OCI-LY7 (cell line): ENCODE results near the gene CEBPG. TPM values are rescaled to one million over a fixed set of nuclear protein-coding genes. Genes with fewer than 3 reads are reported as not detected.

Experiments
- BruUV-seq: library from RNA; stranded (reverse); fragments of 400-500 nt; replicated peaks from 2 replicates; lab custom pipeline; 2021; lab: Mats Ljungman, UMichigan
- CTCF ChIA-PET: fragments of 300-600 bp; sonication (Branson Sonifier 250); formaldehyde crosslinking; loops from one replicate; lab custom pipeline; 2022; ENCODE audit warnings: antibody characterized with exemption; ENCODE audit not compliant: unreplicated experiment; lab: Charles Lee
- POLR2A ChIA-PET: fragments of 300-600 bp; sonication (Branson Sonifier 250); formaldehyde crosslinking; loops from one replicate; lab custom pipeline; 2022; ENCODE audit warnings: antibody characterized with exemption; lab: Charles Lee
- DNase-seq: peaks from one replicate; pipeline ENCODE4 v3.0.0-alpha.2; 2015; ENCODE audit warnings: low spot score
- H2AFZ ChIP-seq: fragments of 200-600 bp; sonication (generic), shearing (Covaris generic); 2 replicates; pipeline ENCODE4 v1.6.1; 2014; ENCODE audit warnings: mild to moderate bottlenecking, antibody characterized with exemption, low read length, moderate library complexity
- H3K27ac ChIP-seq: fragments of 200-600 bp; sonication (generic); 2 replicates; pipeline ENCODE4 v1.5.1; 2014; ENCODE audit warnings: mixed run types, low read depth, mild to moderate bottlenecking, moderate library complexity, low read length, inconsistent platforms; ENCODE audit not compliant: poor library complexity, severe bottlenecking
- H3K36me3 ChIP-seq: fragments of 200-600 bp; sonication (generic); 2 replicates; pipeline ENCODE4 v1.6.1; 2014; ENCODE audit warnings: mild to moderate bottlenecking, antibody characterized with exemption, low read length, moderate library complexity, mixed read lengths; ENCODE audit not compliant: insufficient read depth
- H3K4me1 ChIP-seq: fragments of 200-600 bp; sonication (generic); 2 replicates; pipeline ENCODE4 v1.5.1; 2014; ENCODE audit warnings: mild to moderate bottlenecking, low read length; ENCODE audit not compliant: insufficient read depth, poor library complexity, severe bottlenecking
- H3K4me2 ChIP-seq: fragments of 200-600 bp; sonication (generic); 2 replicates; pipeline ENCODE4 v1.6.1; 2014; ENCODE audit warnings: mild to moderate bottlenecking, low read length
- H3K4me3 ChIP-seq: fragments of 200-600 bp; sonication (generic); 2 replicates; pipeline ENCODE4 v1.5.1; 2014; ENCODE audit warnings: mild to moderate bottlenecking, low read depth, low read length; ENCODE audit not compliant: poor library complexity, severe bottlenecking
- H3K79me2 ChIP-seq: fragments of 200-600 bp; sonication (generic); 2 replicates; pipeline ENCODE4 v1.6.1; 2016; ENCODE audit warnings: low read depth, mild to moderate bottlenecking, low read length, moderate library complexity, mixed read lengths; ENCODE audit not compliant: insufficient read depth
- H3K9me2 ChIP-seq: fragments of 200-600 bp; sonication (generic); 2 replicates; pipeline ENCODE4 v1.6.1; 2016; ENCODE audit warnings: mild to moderate bottlenecking, low read length, mixed read lengths; ENCODE audit not compliant: insufficient read depth
- H3K9me3 ChIP-seq: fragments of 200-600 bp; sonication (generic); 2 replicates; pipeline ENCODE4 v1.6.1; 2014; ENCODE audit warnings: mild to moderate bottlenecking, mixed run types, low read length, mixed read lengths
- H4K20me1 ChIP-seq: fragments of 200-600 bp; sonication (generic); 2 replicates; pipeline ENCODE4 v1.6.1; 2014; ENCODE audit warnings: mild to moderate bottlenecking, antibody characterized with exemption, low read length, moderate library complexity, mixed read lengths; ENCODE audit not compliant: insufficient read depth
- CTCF ChIP-seq: fragments of 200-600 bp; sonication (generic); conservative IDR thresholded peaks from 2 replicates; pipeline ENCODE4 v1.5.1; 2014; ENCODE audit warnings: mild to moderate bottlenecking, antibody characterized with exemption, low read length, moderate library complexity, mixed read lengths
- EZH2phosphoT487 ChIP-seq: fragments of 200-600 bp; sonication (generic); IDR thresholded peaks from 2 replicates; pipeline ENCODE4 v1.6.1; 2018; ENCODE audit warnings: low read depth, borderline replicate concordance, mild to moderate bottlenecking, mixed run types, antibody characterized with exemption, low read length, moderate library complexity, mixed read lengths
- intact Hi-C: fragments of 100-400 bp; cut with micrococcal nuclease; formaldehyde crosslinking; loops from one replicate; pipeline ENCODE4 v1.10.0; 2022; ENCODE audit not compliant: unreplicated experiment
- total RNA-seq, 2 experiments: library from RNA; depleted of rRNA in 1 of 2; stranded (reverse); fragments of >200 nt in 1 of 2; shearing (Covaris generic) in 1 of 2; gene quantifications; 2 replicates each; pipeline ENCODE4 v1.2.3, GENCODE V29; 2014 to 2022

The CEBPG gene
- total RNA-seq, 2 experiments from 2014 or later: 44.9 to 45.1 TPM

- ChIA-PET CTCF (interaction anchor here (0.6 kb wide), 1 partner anchor 172 kb away, joined by 18 read pairs; no protein-coding TSS in a partner anchor), POLR2A (interaction anchor here (0.6 kb wide), 1 partner anchor 73 kb away, joined by 3 read pairs; no protein-coding TSS in a partner anchor)
- Histone ChIP-seq H3K4me3 (no peak overlapping the region), H3K9me3 (no peaks in the 10 kb centered on the region), H3K27ac (no peak overlapping the region), H3K4me1 (no peaks in the 10 kb centered on the region), H3K79me2 (no peaks in the 10 kb centered on the region), H4K20me1 (no peaks in the 10 kb centered on the region), H3K36me3 (no peaks in the 10 kb centered on the region), H3K9me2 (no peaks in the 10 kb centered on the region), H2AFZ (no peak overlapping the region), H3K4me2 (no peak overlapping the region)
- intact Hi-C loops: no loop called here
- BruUV-seq: no TSS peak
- DNase-seq: no peak
- TF ChIP-seq EZH2phosphoT487 (no peak), CTCF (no peak)
These were observed 39.3 kb downstream of the CEBPG start for GRCh38 chr19:33412601-33413425.

- CTCF ChIA-PET: no interaction called here
These were observed 39.9 kb downstream of the CEBPG start for GRCh38 chr19:33413426-33413725.

More at GRCh38 chr19:33413426-33413725, 39.9 kb downstream of the CEBPG start:
- H3K4me1 ChIP-seq: no peaks in the 10 kb centered on the region
- no peak for DNase-seq
- no peak overlapping the region for H3K27ac ChIP-seq
- BruUV-seq: no TSS peak
- H2AFZ ChIP-seq: no peak overlapping the region
- TF ChIP-seq CTCF (no peak), EZH2phosphoT487 (no peak)
- no peaks in the 10 kb centered on the region for H3K9me3 ChIP-seq
- POLR2A ChIA-PET: no interaction called here
- H3K4me3 ChIP-seq: no peak overlapping the region
- no peaks in the 10 kb centered on the region for H4K20me1 ChIP-seq
- no peak overlapping the region for H3K4me2 ChIP-seq
- no peaks in the 10 kb centered on the region for H3K79me2 ChIP-seq
- intact Hi-C loops: no loop called here
- no peaks in the 10 kb centered on the region for H3K9me2 ChIP-seq
- H3K36me3 ChIP-seq: no peaks in the 10 kb centered on the region
